CD14-positive monocyte (primary cell): ENCODE results near the gene PTPRD. TPM values are rescaled to one million over a fixed set of nuclear protein-coding genes. Genes with fewer than 3 reads are reported as not detected.

Experiments used
- DNase-seq, 3 donors: peaks; one replicate each; pipeline ENCODE4 v3.0.0-alpha.2; 2011 to 2022
- H2AFZ ChIP-seq: 2 replicates; pipeline ENCODE4 v1.6.0; 2012; ENCODE audit warnings: mild to moderate bottlenecking, low read depth, low read length, inconsistent platforms; ENCODE audit not compliant: insufficient read depth, poor library complexity, severe bottlenecking
- H3K27ac ChIP-seq, 2 donors: 1 replicate in 1 of 2; 2 replicates in 1 of 2; pipeline ENCODE4 v1.5.1; 2012 to 2013; ENCODE audit warnings: low read length in 2 of 2, control low read depth in 1 of 2, inconsistent platforms in 1 of 2, low read depth in 1 of 2, mild to moderate bottlenecking in 1 of 2
- H3K27me3 ChIP-seq, 2 donors: one replicate each; pipeline versions ENCODE4 v1.6.0 to v1.6.1; 2011 to 2013; ENCODE audit warnings: low read length in 2 of 2; ENCODE audit not compliant: control insufficient read depth in 2 of 2, insufficient read depth in 2 of 2
- H3K36me3 ChIP-seq, 2 donors: replicated peaks in 1 of 2; 1 replicate in 1 of 2; 2 replicates in 1 of 2; pipeline versions ENCODE4 v1.5.1 to v1.6.1; 2012 to 2013; ENCODE audit warnings: low read length in 2 of 2, control low read depth in 1 of 2, inconsistent platforms in 1 of 2, mild to moderate bottlenecking in 1 of 2; ENCODE audit not compliant: insufficient read depth in 2 of 2, control insufficient read depth in 1 of 2
- H3K4me1 ChIP-seq, 2 donors: 1 replicate in 1 of 2; 2 replicates in 1 of 2; pipeline versions ENCODE4 v1.5.1 to v1.6.1; 2012 to 2013; ENCODE audit warnings: low read length in 2 of 2, control low read depth in 1 of 2, inconsistent platforms in 1 of 2, mild to moderate bottlenecking in 1 of 2, moderate library complexity in 1 of 2; ENCODE audit not compliant: insufficient read depth in 2 of 2, control insufficient read depth in 1 of 2
- H3K4me2 ChIP-seq: replicated peaks from 2 replicates; pipeline ENCODE3; 2012; ENCODE audit warnings: low read length, moderate library complexity, mild to moderate bottlenecking; ENCODE audit not compliant: poor library complexity, severe bottlenecking; ENCODE audit errors: extremely low read depth
- H3K4me3 ChIP-seq, 3 experiments: fragments of 200-600 bp in 1 of 3; sonication (generic) in 1 of 3; replicated peaks in 1 of 3; 1 replicate in 2 of 3; 2 replicates in 1 of 3; pipeline ENCODE4 v1.5.1; 2011 to 2013; ENCODE audit warnings: low read length in 3 of 3, mild to moderate bottlenecking in 3 of 3, control low read depth in 2 of 3, low read depth in 2 of 3, inconsistent platforms in 1 of 3, moderate library complexity in 1 of 3
- H3K79me2 ChIP-seq: 2 replicates; pipeline ENCODE4 v1.6.0; 2012; ENCODE audit warnings: mild to moderate bottlenecking, control low read depth, inconsistent platforms, low read length, moderate library complexity; ENCODE audit not compliant: insufficient read depth
- H3K9ac ChIP-seq: 2 replicates; pipeline ENCODE4 v1.6.0; 2017; ENCODE audit warnings: low read length, mild to moderate bottlenecking; ENCODE audit not compliant: insufficient read depth, poor library complexity, severe bottlenecking
- H3K9me3 ChIP-seq, 2 donors: replicated peaks in 1 of 2; 1 replicate in 1 of 2; 2 replicates in 1 of 2; pipeline versions ENCODE4 v1.5.1 to v1.6.1; 2012 to 2013; ENCODE audit warnings: low read length in 2 of 2, control low read depth in 1 of 2; ENCODE audit not compliant: control insufficient read depth in 1 of 2, insufficient read depth in 1 of 2
- H4K20me1 ChIP-seq: 2 replicates; pipeline ENCODE4 v1.6.0; 2012; ENCODE audit warnings: mild to moderate bottlenecking, low read length, control low read depth, moderate library complexity; ENCODE audit not compliant: insufficient read depth
- H3K27ac Mint-ChIP-seq, 7 donors: one replicate each; pipeline ENCODE4 v1.8.0; 2020; ENCODE audit warnings: mild to moderate bottlenecking in 7 of 7, mixed read lengths in 7 of 7, moderate library complexity in 6 of 7, inconsistent platforms in 2 of 7
- H3K27me3 Mint-ChIP-seq, 3 donors: one replicate each; pipeline ENCODE4 v1.8.0; 2021 to 2022; ENCODE audit warnings: low read depth in 3 of 3, mild to moderate bottlenecking in 3 of 3, mixed read lengths in 3 of 3, moderate library complexity in 3 of 3, inconsistent platforms in 1 of 3
- H3K36me3 Mint-ChIP-seq, 2 donors: one replicate each; pipeline ENCODE4 v1.8.0; 2020; ENCODE audit warnings: mixed read lengths in 2 of 2, inconsistent platforms in 1 of 2, mild to moderate bottlenecking in 1 of 2
- H3K4me1 Mint-ChIP-seq: one replicate; pipeline ENCODE4 v1.8.0; 2020; ENCODE audit warnings: mild to moderate bottlenecking, mixed read lengths
- H3K4me3 Mint-ChIP-seq, 2 donors: one replicate each; pipeline ENCODE4 v1.8.0; 2020; ENCODE audit warnings: mild to moderate bottlenecking in 2 of 2, mixed read lengths in 2 of 2, moderate library complexity in 1 of 2
- H3K9me3 Mint-ChIP-seq, 7 donors: one replicate each; pipeline ENCODE4 v1.8.0; 2020 to 2022; ENCODE audit warnings: mixed read lengths in 7 of 7, mild to moderate bottlenecking in 6 of 7, moderate library complexity in 6 of 7, inconsistent platforms in 2 of 7
- CTCF ChIP-seq: fragments of 200-600 bp; IDR thresholded peaks from one replicate; pipeline ENCODE4 v1.8.0; 2022; ENCODE audit warnings: antibody characterized with exemption, mild to moderate bottlenecking
- WGBS: methylation state at CpG from one replicate; pipeline ENCODE4 v1.1.5; 2013; ENCODE audit warnings: missing lambda C conversion rate; ENCODE audit not compliant: insufficient coverage; 5-methylcytosine and 5-hydroxymethylcytosine counted together
- intact Hi-C, 2 donors: fragments of 100-400 bp; cut with micrococcal nuclease; formaldehyde crosslinking; loops; one replicate each; pipeline versions ENCODE4 v1.15.0 to v1.15.1; 2023
- polyA plus RNA-seq, 3 donors: library from polyadenylated mRNA; depleted of rRNA in 1 of 3; unstranded in 2 of 3; stranded (reverse) in 1 of 3; fragments of 300-500 nt in 2 of 3; fragments of >200 nt in 1 of 3; fragmentation: Illumina TruSeq in 2 of 3; gene quantifications; 1 replicate in 2 of 3; 2 replicates in 1 of 3; pipeline ENCODE4 v1.2.3, GENCODE V29; 2012 to 2021

Gene PTPRD
- polyA plus RNA-seq, 3 donors = not detected

DNA sequence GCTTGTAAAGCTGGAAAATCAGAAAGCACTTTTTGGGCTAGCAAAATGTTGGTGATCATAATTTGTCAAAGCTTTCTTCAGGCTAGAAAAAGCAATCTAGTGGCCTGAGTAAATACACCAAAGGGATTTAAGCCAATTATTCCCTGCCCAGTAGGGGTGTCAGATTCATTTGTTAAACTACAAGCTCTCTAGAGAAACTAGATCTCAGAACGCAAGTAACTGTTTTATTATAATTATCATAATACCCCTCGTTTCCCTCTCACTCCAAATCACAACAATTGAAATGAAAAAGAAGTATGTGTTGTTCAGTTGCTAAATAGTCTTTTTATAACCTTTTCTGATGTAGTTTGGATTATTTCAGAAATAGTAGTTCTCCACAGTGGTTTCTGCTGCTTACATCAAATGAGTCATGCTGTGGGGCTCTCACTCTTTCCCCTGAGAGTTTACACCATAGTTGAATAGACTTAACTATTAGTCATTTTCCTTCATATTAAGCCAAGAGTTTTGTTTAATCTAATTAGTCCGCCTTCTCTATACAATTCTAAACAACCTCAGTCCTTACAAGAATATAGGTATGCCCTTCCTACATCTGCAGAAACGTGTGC lies 1894.6 kb downstream of the PTPRD start:
- no peak overlapping the region for H3K4me3 ChIP-seq
- H3K27me3 ChIP-seq = no peaks in the 10 kb centered on the region
- H3K4me1 Mint-ChIP-seq = no peaks in the 10 kb centered on the region
- TF ChIP-seq CTCF = no peak
- H3K36me3 Mint-ChIP-seq = no peaks in the 10 kb centered on the region
- no peaks in the 10 kb centered on the region for H3K4me1 ChIP-seq
- H3K36me3 ChIP-seq = no peaks in the 10 kb centered on the region
- H3K79me2 ChIP-seq = no peaks in the 10 kb centered on the region
- H3K27ac ChIP-seq = no peak overlapping the region
- H3K9me3 ChIP-seq = peaks cover 0 to 5% of the 10 kb centered on the region in 2 donors
- H3K9me3 Mint-ChIP-seq = peaks cover 0 to 8% (median 4%) of the 10 kb centered on the region in 7 donors
- no peak overlapping the region for H3K4me2 ChIP-seq
- H2AFZ ChIP-seq = no peak overlapping the region
- no peak overlapping the region for H3K4me3 Mint-ChIP-seq
- no peak overlapping the region for H3K27ac Mint-ChIP-seq
- intact Hi-C loops = no loop called here
- H3K9ac ChIP-seq = no peak overlapping the region
- no peaks in the 10 kb centered on the region for H4K20me1 ChIP-seq
- no peaks in the 10 kb centered on the region for H3K27me3 Mint-ChIP-seq
- DNase-seq = no peak
- WGBS = 100% methylated on average over 2 of the region's 4 CpGs

DNA sequence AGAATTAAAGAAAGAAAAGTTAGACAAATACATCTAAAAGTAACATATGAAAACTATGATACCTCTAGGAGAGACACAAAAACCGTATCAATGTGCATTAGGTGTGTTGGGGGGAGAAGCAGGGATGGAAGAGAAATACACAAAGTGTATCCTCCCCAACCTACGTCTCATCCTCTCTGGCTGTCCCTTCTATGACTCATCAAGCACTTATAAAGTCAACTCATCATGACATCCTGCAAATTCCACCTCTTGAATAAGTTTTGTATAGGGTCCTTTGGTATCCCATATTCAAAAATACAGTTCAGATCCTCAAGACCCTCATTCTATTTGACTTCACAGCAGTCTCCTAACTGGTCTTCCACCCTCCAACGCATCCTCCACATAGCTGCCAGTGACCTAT lies 1895.7 kb downstream of the PTPRD start:
- Histone ChIP-seq H3K4me2 (no peak overlapping the region), H2AFZ (no peak overlapping the region), H3K79me2 (no peaks in the 10 kb centered on the region), H3K9me3 (peaks cover 0 to 7% of the 10 kb centered on the region in 2 donors), H4K20me1 (no peaks in the 10 kb centered on the region), H3K36me3 (no peaks in the 10 kb centered on the region), H3K4me1 (no peaks in the 10 kb centered on the region), H3K27ac (no peak overlapping the region), H3K4me3 (no peak overlapping the region), H3K9ac (no peak overlapping the region), H3K27me3 (no peaks in the 10 kb centered on the region)
- Mint-ChIP-seq H3K4me3 (no peak overlapping the region), H3K4me1 (no peaks in the 10 kb centered on the region), H3K27me3 (peaks cover 0 to 1% (median 0%) of the 10 kb centered on the region in 3 donors), H3K27ac (no peak overlapping the region), H3K36me3 (no peaks in the 10 kb centered on the region), H3K9me3 (peaks cover 0 to 11% (median 6%) of the 10 kb centered on the region in 7 donors)
- intact Hi-C loops = no loop called here
- no peak for TF ChIP-seq CTCF
- no peak for DNase-seq
- WGBS = 100% methylated on average over 1 of the region's 3 CpGs
